Fibroblast of skin of left biceps (primary cell): Measurements from ENCODE around the gene MTA3.
A peak's percentile ranks its signal among the peaks of the same experiment; 100 is the strongest.
"Not testable (repeated sequence)": the region's sequence is repeated elsewhere in the genome, so short reads cannot be mapped to it uniquely, and the experiment has no call there.

ENCODE experiments used
- DNase-seq, 2 experiments: peaks; one replicate each; pipeline ENCODE4 v3.0.0-alpha.2; 2013; ENCODE audit warnings: low read depth in 2 of 2

MTA3 gene

GRCh38 chr2:42663106-42663780 lies 94.8 kb downstream of the MTA3 start:
- DNase-seq, result peak; percentile 24 to 28

- DNase-seq, result no peak
Measured at GRCh38 chr2:42663828-42664227, 95.4 kb downstream of the MTA3 start.

GRCh38 chr2:42673989-42674579 lies 105.7 kb downstream of the MTA3 start:
- DNase-seq, result no peak

GRCh38 chr2:42675815-42676214 lies 107.4 kb downstream of the MTA3 start:
- DNase-seq, result no peak

GRCh38 chr2:42685303-42685702 lies 116.9 kb downstream of the MTA3 start:
- no peak for DNase-seq

DNA sequence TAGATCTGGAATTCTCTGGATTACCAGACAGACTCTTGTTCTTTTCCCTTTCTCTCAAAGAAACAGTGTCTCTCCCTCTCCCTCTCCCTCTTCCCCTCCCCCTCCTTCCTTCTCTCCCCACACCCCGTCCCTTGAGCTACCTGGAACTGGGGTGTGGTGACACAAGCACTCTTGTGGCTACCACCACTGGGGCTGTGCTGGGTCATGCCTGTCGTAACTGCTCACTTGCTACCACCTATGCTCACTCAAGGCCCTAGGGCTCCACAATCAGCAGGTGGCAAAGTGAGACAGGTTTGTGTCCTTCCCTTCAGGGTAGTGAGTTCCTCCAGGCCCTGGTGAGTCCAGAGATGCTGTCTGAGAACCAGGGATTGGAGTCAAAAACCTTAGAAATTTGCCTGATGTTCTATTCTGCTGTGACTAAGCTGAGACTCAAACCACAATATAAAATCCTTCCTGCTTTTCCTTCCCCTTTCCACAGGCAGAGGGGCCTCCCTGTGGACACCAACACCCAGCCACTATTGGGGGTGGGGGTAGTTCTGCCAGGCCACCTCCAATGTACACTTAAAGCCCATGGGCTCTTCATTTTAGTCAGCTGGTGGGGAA lies 124.7 kb downstream of the MTA3 start:
- DNase-seq, result no peak

GRCh38 chr2:42693688-42694479 lies 125.5 kb downstream of the MTA3 start:
- DNase-seq, result no peak

- peak; percentile 10 to 22 for DNase-seq
Measured at GRCh38 chr2:42696987-42697386, 128.6 kb downstream of the MTA3 start.

DNA sequence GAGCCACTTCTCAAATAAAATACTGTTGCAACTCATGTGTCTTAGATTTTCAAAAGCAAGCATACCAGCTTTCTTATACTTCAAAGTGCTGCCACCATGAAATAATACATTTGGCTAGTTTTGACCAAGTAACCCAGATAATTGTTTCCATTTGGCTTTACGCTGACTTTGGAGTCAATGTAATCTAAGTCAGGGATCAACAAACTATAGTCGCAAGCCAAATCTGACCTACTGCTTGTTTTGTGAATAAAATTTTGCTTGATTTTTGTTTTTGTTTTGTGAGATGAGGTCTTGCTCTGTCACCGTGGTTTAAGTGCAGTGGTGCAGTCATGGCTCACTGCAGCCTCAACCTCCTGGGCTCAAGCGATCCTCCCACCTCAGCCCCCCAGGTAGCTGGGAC lies 130.5 kb downstream of the MTA3 start:
- DNase-seq, result no peak

DNA sequence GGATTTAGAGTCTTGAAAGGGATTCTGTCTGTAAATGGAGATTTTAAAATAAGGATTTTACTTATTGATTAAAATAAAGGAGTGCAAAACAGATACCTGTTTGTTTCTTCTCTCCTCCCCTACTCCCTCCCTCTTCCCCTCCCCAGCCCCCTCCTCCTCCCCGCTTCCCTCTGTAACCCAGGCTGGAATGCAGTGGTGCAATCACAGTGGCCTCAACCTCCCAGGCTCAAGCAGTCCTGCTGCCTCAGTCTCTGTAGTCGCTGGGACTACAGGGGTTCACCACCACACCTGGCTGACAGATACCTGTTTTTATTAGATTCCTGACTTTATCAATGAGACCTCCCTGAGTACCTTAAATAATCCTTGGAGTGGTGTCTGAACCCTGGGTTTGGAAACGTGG lies 138.4 kb downstream of the MTA3 start:
- no peak for DNase-seq

GRCh38 chr2:42708179-42708578 lies 139.7 kb downstream of the MTA3 start:
- no peak for DNase-seq

DNA sequence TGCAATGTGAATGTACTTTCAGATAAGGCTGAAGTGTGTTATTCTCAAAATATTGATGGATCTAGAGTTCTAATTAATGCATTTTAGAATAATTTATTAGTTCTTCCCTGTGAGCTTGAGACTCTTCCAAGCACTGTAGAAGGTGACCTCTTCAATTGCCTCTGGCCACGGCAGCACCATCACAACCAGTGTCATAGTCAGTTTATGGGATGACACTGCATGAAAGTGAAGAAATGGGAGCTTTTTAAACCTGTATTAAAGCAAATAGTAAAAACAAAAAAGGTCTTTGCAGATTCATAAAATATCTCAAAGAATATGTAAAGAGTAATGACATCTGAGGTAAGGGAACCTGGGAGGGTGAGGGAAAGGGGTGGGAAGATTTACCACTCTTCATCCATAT lies 143.5 kb downstream of the MTA3 start:
- DNase-seq, result no peak

DNA sequence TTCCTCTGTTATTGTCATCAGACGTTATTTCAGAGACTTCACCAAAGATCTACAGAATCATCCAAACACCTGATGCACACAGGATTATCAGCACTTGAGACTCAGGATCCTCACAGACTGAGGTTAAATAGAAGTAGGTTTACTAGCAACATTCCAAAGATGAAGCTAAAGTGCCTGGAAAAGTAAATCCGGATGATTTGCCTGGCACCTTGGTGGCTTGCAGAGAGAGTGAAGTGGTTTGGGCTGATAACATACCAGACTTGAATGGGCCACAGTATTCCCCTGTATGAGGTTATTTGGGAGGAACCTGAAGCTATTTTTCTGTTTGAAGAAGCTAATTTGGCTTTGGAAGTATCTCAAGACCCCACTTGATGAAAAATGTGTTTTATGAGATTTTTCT lies 144.5 kb downstream of the MTA3 start:
- DNase-seq, result no peak

DNA sequence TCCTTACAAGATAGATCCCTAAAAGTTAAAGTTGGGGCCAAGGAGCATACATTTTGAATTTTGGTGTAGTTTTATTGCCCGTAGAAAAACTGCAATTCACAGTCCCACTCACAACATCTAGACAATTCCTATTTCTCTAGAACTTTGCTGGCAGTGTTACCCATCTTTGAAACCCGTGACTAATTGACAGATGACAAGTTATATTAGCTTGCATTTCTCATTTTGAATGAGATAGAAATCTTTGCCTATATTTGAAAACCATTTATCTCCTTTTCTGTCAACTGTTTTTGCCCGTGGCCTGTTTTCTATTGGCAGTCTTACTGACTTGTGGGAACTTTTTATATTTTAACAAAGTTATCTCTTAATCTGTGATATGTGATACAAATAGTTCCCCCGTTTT lies 145.5 kb downstream of the MTA3 start:
- no peak for DNase-seq

DNA sequence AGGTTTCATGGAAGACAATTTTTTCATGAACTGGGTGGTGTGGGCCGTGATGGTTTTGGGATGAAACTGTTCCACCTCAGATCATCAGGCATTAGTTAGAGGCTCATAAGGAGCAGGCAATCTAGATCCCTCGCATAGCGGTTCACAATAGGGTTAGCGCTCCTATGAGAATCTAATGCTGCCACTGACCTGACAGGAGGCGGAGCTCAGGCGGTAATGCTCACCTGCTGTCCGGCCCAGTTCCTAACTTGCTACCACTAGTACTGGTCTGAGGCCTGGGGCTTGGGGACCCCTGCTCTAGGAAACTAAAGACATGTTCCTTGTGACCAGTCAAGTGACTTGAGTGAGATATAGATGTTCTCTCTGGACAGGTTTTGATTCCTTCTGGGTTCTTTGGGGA lies 146.3 kb downstream of the MTA3 start:
- no peak for DNase-seq

DNA sequence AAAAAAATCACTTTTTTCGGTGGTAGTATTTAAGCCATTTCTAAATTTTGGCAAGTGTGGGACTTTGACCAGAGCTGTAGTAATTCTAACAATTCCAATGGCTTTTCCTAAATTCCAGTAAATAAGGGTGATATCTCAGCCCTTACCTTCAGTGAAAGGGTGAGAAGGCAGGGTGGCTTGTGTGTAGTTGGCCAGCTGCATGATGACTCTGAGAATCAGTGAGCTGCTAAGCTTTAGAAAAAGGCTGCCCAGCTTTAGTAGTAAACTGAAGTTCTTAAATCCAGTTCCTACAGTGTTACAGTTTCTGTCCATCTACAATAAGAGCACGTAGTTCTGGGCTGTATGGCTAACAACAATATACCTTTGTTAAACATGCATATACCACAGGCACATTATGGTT lies 153.5 kb downstream of the MTA3 start:
- no peak for DNase-seq

DNA sequence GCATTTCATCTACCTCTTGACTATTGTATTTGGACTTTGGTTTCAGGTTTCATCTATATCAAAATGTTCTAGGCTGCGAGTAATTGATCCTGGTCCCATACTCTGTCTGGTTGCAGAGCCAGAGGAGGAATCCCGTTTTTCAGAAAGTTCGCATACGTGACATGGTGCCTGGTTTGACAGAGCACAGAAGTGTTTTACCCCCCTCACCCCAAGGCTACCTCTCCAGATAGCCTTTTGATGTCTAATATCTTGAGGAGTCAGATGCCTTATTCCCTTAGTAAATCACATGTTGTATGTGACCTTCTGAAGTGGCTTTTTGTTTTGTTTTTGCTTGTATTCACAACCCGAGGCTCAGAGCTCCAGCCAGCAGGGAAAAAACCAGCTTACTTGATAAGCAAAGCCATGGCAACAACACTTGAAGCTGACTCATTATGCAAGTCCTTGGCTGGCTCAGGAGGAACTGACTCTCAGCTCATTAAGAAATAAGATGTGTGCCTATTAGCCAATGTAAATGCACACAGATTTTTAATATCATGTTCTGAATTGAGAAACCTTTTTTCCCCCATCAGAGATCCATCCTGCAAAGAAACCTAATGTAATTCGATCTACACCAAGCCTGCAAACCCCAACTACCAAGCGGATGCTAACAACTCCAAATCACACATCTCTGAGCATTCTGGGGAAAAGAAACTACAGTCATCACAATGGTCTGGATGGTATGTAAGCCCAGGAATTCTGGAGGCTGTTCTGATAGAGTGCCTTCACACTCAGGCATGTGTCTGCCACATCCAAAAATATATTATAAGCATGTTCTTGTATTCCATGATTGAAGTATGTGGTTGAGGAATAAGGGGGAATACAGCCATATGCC lies 154.1 kb downstream of the MTA3 start:
- peak; percentile 51 to 53 for DNase-seq

GRCh38 chr2:42723465-42723864 lies 155.0 kb downstream of the MTA3 start:
- DNase-seq, result no peak

- DNase-seq, result no peak
Measured at GRCh38 chr2:42724886-42725285, 156.5 kb downstream of the MTA3 start.

GRCh38 chr2:42725657-42726056 lies 157.2 kb downstream of the MTA3 start:
- DNase-seq, result no peak

- DNase-seq, result no peak
Measured at GRCh38 chr2:42726680-42727079, 158.2 kb downstream of the MTA3 start.

DNA sequence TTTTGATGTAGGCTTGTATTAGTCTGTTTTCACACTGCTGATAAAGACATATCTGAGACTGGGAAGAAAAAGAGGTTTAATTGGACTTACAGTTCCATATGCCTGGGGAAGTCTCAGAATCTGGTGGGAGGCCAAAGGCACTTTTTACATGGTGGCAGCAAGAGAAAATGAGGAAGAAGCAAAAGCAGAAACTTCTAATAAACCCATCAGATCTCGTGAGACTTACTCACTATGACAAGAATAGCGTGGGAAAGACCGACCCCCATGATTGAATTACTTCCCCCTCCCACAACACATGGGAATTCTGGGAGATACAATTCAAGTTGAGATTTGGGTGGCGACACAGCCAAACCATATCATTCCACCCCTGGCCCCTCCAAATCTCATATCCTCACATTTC lies 162.9 kb downstream of the MTA3 start:
- DNase-seq, result not testable (repeated sequence)
